ENCODE measurements around the gene CCL27.
"Not testable (repeated sequence)": the region's sequence is repeated elsewhere in the genome, so short reads cannot be mapped to it uniquely, and the experiment has no call there.

The CCL27 gene

DNA sequence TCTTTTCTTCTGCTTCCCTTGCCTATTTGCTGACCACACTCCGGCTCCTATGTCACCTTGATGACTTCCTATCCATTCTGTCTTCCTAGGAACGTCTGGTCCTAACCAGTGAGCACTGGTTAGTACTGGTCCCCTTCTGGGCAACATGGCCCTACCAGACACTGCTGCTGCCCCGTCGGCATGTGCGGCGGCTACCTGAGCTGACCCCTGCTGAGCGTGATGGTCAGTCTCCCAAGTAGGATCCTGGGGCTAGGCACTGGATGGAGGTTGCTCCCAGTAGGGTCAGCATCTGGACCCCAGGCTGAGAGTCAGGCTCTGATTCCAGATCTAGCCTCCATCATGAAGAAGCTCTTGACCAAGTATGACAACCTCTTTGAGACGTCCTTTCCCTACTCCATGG lies 13.8 kb downstream of the CCL27 start:
- DNase-seq: no peak

GRCh38 chr9:34647651-34648050 lies 14.8 kb downstream of the CCL27 start:
- no peak for DNase-seq

- DNase-seq: no peak
Observed at GRCh38 chr9:34647084-34647403, 15.4 kb downstream of the CCL27 start.

DNA sequence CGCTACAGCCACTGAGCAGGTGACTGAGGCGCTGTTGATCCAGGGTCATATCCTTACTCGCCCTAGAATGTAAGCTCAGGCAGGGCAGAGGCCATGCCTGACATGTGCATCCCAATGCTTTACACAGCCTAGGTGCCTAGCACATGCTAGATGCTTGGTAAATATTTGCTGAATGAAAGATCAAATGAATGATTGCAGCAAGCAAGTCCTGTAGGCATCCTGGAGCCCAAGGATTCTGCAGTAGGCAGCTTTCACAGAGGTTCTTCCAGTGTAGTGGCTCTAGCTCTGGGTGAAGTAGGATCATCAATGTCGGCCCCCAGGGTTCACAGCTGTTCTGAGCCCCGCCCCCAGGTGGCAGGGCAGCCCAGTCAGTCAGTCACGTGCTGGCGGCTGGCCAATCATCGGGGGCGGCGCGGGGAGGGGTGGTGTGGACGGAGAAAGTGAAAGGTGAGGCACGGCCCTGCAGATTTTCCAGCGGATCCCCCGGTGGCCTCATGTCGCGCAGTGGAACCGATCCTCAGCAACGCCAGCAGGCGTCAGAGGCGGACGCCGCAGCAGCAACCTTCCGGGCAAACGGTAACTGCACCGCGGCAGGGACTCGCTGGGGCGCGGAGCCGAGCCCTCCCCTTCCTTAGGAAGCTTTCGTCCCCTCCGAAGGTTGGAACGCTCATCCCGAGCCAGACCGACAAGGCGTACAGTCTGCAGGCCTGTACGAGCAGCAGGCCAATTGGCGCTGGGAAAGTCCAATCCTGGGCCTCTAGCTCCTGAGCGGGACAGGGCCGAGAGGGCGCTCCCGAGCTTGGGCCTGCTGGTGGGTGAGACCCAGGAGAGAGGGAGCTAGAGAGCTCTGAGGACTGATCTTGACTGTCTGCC lies 16.0 kb downstream of the CCL27 start, which contains the start of gene GALT:
TSS of gene GALT (plus strand) at position 465 of the 873 bp plus-strand sequence. CDS start at position 495, 30 bp downstream.
- peak; percentile 97 for DNase-seq

DNA sequence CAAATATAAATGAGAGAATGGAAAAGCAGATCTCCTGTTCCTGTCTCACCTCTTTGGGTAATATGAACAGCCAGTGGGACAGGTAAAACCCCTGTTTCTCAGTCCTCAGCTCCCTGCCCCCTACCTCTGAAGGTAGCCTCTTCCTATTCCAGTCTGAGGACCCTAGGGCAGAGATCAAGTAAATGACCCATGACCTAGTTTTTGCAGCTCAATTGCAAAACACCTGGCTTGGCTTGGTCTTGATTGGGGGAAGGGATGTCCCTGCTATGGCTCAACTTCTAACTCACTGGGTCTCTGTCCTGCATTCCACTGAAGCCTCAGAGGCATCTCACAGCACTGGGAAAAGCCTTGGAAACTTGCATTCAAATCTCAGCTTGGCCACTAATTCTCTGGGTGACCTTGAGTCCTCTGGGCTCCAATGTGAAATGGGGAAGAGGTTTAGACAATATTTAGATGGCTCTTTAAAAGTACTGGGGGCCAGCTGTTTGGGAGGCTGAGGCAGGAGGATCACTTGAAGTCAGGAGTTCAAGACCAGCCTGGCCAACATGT lies 17.6 kb downstream of the CCL27 start:
- DNase-seq: no peak

GRCh38 chr9:34642679-34643078 lies 19.8 kb downstream of the CCL27 start:
- no peak for DNase-seq

GRCh38 chr9:34639322-34639721 lies 23.1 kb downstream of the CCL27 start:
- DNase-seq: not testable (repeated sequence)

DNA sequence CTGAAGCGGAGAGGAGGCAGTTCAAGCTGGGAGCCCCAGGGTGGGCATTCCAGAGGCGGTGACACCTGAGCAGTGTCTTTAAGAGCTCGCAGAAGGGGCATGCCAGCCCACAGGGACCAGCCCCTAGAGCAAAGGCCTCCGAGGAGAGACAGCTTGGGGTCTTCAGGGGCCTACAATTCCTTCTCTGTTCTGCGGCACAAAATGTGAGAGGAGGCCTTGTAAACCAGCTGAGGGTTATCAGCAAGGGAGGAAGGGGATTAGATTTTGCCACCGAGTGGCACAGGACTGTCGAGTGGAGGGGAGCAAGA lies 24.4 kb downstream of the CCL27 start:
- DNase-seq: no peak

DNA sequence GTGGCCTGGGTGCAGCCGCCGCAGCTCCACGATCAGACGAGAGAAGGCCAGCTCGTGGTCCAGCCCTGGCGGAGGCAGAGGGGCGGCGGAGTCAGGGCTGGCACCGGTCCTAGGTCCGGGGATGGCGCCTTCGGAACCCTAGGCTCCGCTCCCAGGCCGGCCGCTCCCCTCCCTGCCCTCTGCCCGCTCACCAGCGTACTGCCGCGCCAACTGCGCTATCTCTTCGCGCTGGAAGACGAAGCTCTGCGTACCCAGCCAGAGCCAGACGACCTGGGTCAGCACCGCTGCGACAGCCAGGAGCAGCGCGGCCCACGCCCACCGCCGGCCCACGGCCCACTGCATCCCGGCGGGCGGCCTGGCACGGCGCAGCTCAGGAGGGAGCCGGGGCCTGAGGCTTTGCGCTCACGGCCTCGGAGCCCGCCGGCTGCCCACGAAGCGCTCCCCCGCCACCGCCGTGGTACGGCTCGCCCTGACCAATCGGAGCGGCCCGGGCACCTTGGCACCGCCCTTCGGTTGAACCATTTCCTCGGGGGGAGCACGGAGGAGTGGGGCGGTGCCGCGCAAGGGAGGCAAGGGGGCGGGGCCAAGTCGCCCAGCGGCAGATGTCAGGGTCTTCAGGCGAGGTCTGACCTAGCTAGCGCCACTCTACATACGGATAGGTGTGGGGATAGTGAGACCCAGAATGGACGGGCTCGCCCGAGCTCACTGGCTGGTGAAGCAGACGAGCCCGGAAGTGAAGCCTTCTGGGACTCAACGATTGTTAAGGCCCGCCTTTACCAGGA lies 24.9 kb downstream of the CCL27 start, which contains the start of gene SIGMAR1:
TSS of gene SIGMAR1 (minus strand) at position 432 of the 782 bp plus-strand sequence. CDS start at position 342, 90 bp downstream.
- peak; percentile 93 for DNase-seq

DNA sequence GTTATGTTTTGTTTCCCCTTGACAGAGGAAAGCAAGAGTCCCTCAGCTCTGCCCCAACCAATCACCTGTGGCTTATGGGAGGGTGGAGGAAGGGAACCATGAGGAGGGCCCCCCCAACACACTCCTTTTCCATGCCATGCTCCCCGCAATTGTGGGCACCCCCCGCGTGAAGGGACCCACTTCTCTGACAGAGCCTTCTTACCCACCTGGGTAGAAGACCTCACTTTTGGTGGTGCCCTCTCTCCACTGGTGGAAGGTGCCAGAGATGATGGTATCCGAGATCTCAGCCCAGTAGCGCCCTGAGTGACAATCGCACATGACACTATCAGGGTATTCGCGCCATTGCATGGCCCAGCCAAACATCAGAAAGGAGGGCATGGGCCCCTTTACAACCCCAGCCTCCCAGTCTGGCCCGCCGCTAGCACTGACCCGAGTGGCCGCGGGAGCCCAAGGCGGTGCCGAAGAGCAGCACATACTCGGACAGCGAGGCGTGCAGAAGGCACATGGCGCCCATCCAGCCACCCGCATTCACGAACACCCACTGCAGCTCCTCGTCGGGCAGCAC lies 25.6 kb downstream of the CCL27 start:
- DNase-seq: peak; percentile 49

DNA sequence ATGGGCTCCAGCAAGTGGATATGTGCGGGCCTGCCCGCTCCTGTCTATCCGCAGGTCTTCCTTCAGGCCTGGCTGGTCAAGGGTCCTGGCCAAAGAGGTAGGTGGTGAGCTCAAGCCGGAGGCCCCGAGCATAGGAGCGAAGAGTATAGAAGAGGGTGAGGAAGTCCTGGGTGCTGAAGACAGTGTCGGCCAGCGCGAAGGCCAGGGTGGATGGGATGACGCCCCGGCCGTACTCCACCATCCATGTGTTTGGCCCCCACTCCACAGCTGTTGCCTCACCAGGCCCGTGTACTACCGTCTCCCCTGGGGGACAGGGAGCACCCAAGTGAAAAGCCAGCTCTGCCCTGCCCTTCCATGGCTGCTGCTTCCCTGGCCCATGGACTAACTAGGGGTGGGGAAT lies 26.9 kb downstream of the CCL27 start:
- no peak for DNase-seq

DNA sequence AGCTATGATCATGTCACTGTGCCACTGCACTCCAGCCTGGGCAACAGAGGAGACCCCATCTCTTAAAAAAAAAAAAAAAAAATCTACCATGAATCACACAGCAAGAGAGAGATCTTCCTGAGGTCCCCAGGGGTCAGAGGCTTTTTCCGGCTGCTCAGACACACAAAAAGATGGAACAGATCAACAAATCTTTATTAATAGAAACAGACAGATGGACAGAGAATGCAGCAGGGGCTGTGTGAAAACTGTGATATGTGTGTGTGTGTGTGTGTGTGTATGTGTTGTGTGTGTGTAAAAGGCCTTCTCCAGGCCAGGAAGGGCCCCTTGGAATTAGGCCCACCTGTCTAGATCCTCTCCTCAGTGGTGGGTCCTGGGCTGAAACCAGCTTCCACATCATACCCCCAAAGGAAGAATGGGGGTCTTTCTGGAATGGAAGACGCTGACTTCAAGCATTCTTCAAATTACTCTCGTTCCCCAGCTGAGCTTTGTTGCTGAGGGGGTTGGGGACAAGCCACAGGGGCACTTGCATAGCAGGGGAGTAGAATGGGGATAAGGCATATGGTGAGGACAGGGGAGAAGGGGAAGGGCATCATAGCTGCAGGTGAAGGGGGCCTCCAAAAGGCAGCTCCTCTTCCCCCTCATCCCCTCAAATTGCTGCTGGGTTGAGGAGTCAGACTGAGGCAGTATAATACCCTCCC lies 27.8 kb downstream of the CCL27 start:
- no peak for DNase-seq

GRCh38 chr9:34633851-34634550 lies 28.5 kb downstream of the CCL27 start:
- peak; percentile 74 for DNase-seq

GRCh38 chr9:34633166-34633565 lies 29.3 kb downstream of the CCL27 start:
- DNase-seq: no peak

- DNase-seq: no peak
Observed at GRCh38 chr9:34630402-34631154, 31.9 kb downstream of the CCL27 start.

- no peak for DNase-seq
Observed at GRCh38 chr9:34629491-34629808, 33.0 kb downstream of the CCL27 start.

DNA sequence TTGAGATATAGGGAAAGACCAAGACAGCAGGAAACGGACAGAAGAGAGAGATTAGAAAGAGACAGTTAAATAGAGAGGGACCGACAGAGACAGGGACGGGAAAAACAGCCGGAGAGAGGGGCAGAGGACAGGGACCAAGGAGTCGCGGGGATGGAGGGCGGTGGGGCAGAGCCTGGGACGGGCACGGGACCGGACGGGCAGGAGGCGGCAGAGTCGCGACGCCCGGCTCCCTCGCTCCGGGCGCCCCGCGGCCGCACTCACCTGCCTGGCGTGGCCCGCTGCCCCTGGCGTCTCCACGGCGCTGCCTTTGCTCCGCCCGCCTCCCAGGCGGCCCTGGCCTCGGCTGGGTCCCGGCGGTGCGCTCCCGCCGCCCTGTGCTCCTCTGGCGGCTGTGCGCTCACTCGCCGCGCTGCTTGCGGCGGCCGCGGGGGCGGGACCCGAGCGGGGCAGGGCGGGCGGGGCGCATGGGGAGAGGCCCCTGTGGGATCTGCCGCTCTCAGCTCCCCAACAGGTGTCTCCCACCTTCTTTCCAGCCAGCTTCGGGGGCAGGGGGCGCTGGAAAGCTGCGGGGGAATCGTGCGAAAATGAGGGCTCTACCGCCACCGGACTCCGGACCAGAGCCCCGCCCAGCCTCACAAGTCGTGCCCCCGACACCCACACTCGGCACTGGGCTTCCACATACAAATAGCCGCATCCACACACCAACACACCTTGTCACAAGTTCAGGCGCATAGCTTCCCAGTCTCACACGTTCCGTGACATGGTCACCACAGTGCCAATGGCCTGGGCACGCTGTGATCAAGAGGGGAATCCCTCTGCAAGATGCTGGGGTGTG lies 33.6 kb downstream of the CCL27 start, which contains the start of gene ARID3C:
TSS of gene ARID3C (minus strand) at position 411 of the 835 bp plus-strand sequence. CDS start 1,052 bp downstream, outside the sequence.
- peak; percentile 58 for DNase-seq

- DNase-seq: no peak
Observed at GRCh38 chr9:34627716-34628655, 34.5 kb downstream of the CCL27 start.

GRCh38 chr9:34625186-34625486 lies 37.3 kb downstream of the CCL27 start:
- DNase-seq: no peak

All from activated naive CD4-positive, alpha-beta T cell treated with Interleukin-2 at 50 U/mL for 16 hours (primary cell).